Gastrocnemius medialis (tissue), 4 donors: ENCODE results near the gene ZBTB2.

ENCODE experiments used
- POLR2A ChIP-seq, 2 donors: fragments of 450-650 bp; IDR thresholded peaks; one replicate each; pipeline ENCODE4 v1.6.1; 2017; ENCODE audit warnings: antibody characterized with exemption in 2 of 2, mild to moderate bottlenecking in 2 of 2, moderate library complexity in 2 of 2
- TF ChIP-seq, protein P1 (sequence below), 5 experiments: fragments of 450-650 bp in 3 of 5; fragments of 200-600 bp in 2 of 5; sonication (generic) in 2 of 5; IDR thresholded peaks in 4 of 5; conservative IDR thresholded peaks in 1 of 5; 1 replicate in 4 of 5; 2 replicates in 1 of 5; pipeline ENCODE4 v1.5.1; 2016 to 2019; ENCODE audit warnings: antibody characterized with exemption in 5 of 5, mild to moderate bottlenecking in 3 of 5, moderate library complexity in 3 of 5

DNA sequence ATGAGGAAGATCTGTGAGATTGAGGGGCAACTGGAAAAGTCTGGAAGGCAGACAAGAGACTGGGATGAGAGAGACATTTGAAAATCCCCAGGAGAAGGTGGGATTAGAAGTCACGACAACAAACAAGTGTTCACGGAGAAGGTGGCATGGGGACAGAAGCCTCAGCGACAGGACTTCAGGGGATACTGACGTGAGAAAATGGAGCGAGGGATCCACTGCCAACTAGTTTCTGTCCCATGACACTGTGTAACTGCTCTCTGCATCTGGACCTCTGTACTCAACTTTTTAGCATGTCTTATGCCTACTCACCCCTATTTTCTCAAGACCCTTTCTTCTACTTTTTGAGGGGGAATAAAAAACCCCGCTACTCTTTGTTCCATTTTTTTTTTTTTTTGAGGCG, 18.3 kb upstream of the ZBTB2 start:
- TF ChIP-seq, protein P1, sequence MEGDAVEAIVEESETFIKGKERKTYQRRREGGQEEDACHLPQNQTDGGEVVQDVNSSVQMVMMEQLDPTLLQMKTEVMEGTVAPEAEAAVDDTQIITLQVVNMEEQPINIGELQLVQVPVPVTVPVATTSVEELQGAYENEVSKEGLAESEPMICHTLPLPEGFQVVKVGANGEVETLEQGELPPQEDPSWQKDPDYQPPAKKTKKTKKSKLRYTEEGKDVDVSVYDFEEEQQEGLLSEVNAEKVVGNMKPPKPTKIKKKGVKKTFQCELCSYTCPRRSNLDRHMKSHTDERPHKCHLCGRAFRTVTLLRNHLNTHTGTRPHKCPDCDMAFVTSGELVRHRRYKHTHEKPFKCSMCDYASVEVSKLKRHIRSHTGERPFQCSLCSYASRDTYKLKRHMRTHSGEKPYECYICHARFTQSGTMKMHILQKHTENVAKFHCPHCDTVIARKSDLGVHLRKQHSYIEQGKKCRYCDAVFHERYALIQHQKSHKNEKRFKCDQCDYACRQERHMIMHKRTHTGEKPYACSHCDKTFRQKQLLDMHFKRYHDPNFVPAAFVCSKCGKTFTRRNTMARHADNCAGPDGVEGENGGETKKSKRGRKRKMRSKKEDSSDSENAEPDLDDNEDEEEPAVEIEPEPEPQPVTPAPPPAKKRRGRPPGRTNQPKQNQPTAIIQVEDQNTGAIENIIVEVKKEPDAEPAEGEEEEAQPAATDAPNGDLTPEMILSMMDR (IDR thresholded peaks at IDR 0.05 in 4 of 5, conservative IDR thresholded peaks at IDR 0.05 in 1 of 5), result no peak
- TF ChIP-seq POLR2A (IDR thresholded peaks at IDR 0.05), result no peak
